HFFc6 (cell line): ENCODE results near the gene GRAMD4. TPM values are rescaled to one million over a fixed set of nuclear protein-coding genes. Genes with fewer than 3 reads are reported as not detected.

Experiments
- DNase-seq: peaks from one replicate; pipeline ENCODE4 v3.0.0-alpha.2; 2018
- H3K27ac Mint-ChIP-seq: 2 replicates; pipeline ENCODE4 v1.8.0; 2020; ENCODE audit warnings: mild to moderate bottlenecking, mixed read lengths
- H3K27me3 Mint-ChIP-seq: 2 replicates; pipeline ENCODE4 v1.8.0; 2021; ENCODE audit warnings: mild to moderate bottlenecking, moderate library complexity, mixed read lengths; ENCODE audit not compliant: insufficient read depth
- H3K36me3 Mint-ChIP-seq: 2 replicates; pipeline ENCODE4 v1.8.0; 2021; ENCODE audit warnings: low read depth, mixed read lengths
- H3K4me1 Mint-ChIP-seq: 2 replicates; pipeline ENCODE4 v1.8.0; 2020; ENCODE audit warnings: low read depth, mixed read lengths
- H3K4me3 Mint-ChIP-seq: 2 replicates; pipeline ENCODE4 v1.8.0; 2020; ENCODE audit warnings: mild to moderate bottlenecking, moderate library complexity, mixed read lengths
- H3K9me3 Mint-ChIP-seq: 2 replicates; pipeline ENCODE4 v1.8.0; 2020; ENCODE audit warnings: mild to moderate bottlenecking, mixed read lengths
- CTCF ChIP-seq: fragments of 200-600 bp; sonication (generic); IDR thresholded peaks from 2 replicates; pipeline ENCODE4 v1.5.0; 2021; ENCODE audit warnings: antibody characterized with exemption, mild to moderate bottlenecking
- total RNA-seq, 6 experiments: library from RNA; stranded (reverse); fragmentation: NEBNext Ultra II Directional; extraction: Animal tissue kit (Norgen Biotek cat#: 25700); gene quantifications; 2 replicates in 1 of 6; 3 replicates in 5 of 6; pipeline ENCODE4 v1.2.3, GENCODE V29; 2021

The GRAMD4 gene
- total RNA-seq, 6 experiments from 2014 or later = 6.8 to 16.3 (median 9.5) TPM

GRCh38 chr22:46605117-46605516, 15.1 kb upstream of the GRAMD4 start:
- Mint-ChIP-seq H3K9me3 (no peaks in the 10 kb centered on the region), H3K4me1 (peaks cover 9% of the 10 kb centered on the region), H3K27me3 (peaks cover 7% of the 10 kb centered on the region), H3K4me3 (no peak overlapping the region), H3K36me3 (no peaks in the 10 kb centered on the region), H3K27ac (no peak overlapping the region)
- no peak for DNase-seq
- TF ChIP-seq CTCF = no peak

GRCh38 chr22:46606886-46607285, 13.3 kb upstream of the GRAMD4 start:
- peaks cover 5% of the 10 kb centered on the region; the same call in 1 of the 2 replicates for H3K27me3 Mint-ChIP-seq
- H3K4me1 Mint-ChIP-seq = peaks cover 9% of the 10 kb centered on the region
- TF ChIP-seq CTCF = no peak
- H3K4me3 Mint-ChIP-seq = no peak overlapping the region
- no peaks in the 10 kb centered on the region for H3K36me3 Mint-ChIP-seq
- H3K9me3 Mint-ChIP-seq = no peaks in the 10 kb centered on the region
- no peak overlapping the region for H3K27ac Mint-ChIP-seq
- DNase-seq = no peak

- DNase-seq = no peak
- peaks cover 9% of the 10 kb centered on the region for H3K4me1 Mint-ChIP-seq
- no peaks in the 10 kb centered on the region for H3K9me3 Mint-ChIP-seq
- no peak for TF ChIP-seq CTCF
- H3K4me3 Mint-ChIP-seq = no peak overlapping the region
- H3K36me3 Mint-ChIP-seq = no peaks in the 10 kb centered on the region
- H3K27ac Mint-ChIP-seq = no peak overlapping the region
- peaks cover 5% of the 10 kb centered on the region; the same call in 1 of the 2 replicates for H3K27me3 Mint-ChIP-seq
These were observed 12.6 kb upstream of the GRAMD4 start for GRCh38 chr22:46607483-46608114.

- Mint-ChIP-seq H3K27me3 (peaks cover 5% of the 10 kb centered on the region; the same call in 1 of the 2 replicates), H3K27ac (no peak overlapping the region), H3K36me3 (no peaks in the 10 kb centered on the region), H3K4me1 (peaks cover 4% of the 10 kb centered on the region), H3K4me3 (no peak overlapping the region), H3K9me3 (no peaks in the 10 kb centered on the region)
- no peak for TF ChIP-seq CTCF
- no peak for DNase-seq
These were observed 11.0 kb upstream of the GRAMD4 start for GRCh38 chr22:46609175-46609690.

GRCh38 chr22:46609724-46610201, 10.4 kb upstream of the GRAMD4 start:
- H3K27me3 Mint-ChIP-seq = peaks cover 5% of the 10 kb centered on the region; the same call in 1 of the 2 replicates
- TF ChIP-seq CTCF = no peak
- H3K4me3 Mint-ChIP-seq = no peak overlapping the region
- H3K36me3 Mint-ChIP-seq = no peaks in the 10 kb centered on the region
- H3K27ac Mint-ChIP-seq = no peak overlapping the region
- no peak for DNase-seq
- H3K4me1 Mint-ChIP-seq = no peaks in the 10 kb centered on the region
- H3K9me3 Mint-ChIP-seq = no peaks in the 10 kb centered on the region
